Panc1 (cell line): Measurements from ENCODE around the gene PHOX2B.
"Not testable (repeated sequence)": the region's sequence is repeated elsewhere in the genome, so short reads cannot be mapped to it uniquely, and the experiment has no call there.

Experiments
- POLR2AphosphoS5 ChIP-seq: IDR thresholded peaks from 2 replicates; pipeline ENCODE4 v1.6.1; 2012; ENCODE audit warnings: mild to moderate bottlenecking, low read depth, low read length, moderate library complexity
- SIN3A ChIP-seq: IDR thresholded peaks from 2 replicates; pipeline ENCODE4 v1.6.1; 2012; ENCODE audit warnings: low read depth, mild to moderate bottlenecking, low read length, moderate library complexity, borderline replicate concordance; ENCODE audit not compliant: insufficient read depth
- TF ChIP-seq, protein P1 (sequence below), 2 experiments: IDR thresholded peaks; 2 replicates each; pipeline ENCODE4 v1.6.1; 2011 to 2012; ENCODE audit warnings: low read depth in 2 of 2, control low read depth in 1 of 2, low read length in 1 of 2, mild to moderate bottlenecking in 1 of 2, moderate library complexity in 1 of 2; ENCODE audit not compliant: insufficient read depth in 1 of 2
- TF ChIP-seq, protein P2 (sequence below): fragments of 450-650 bp; IDR thresholded peaks from 2 replicates; pipeline ENCODE4 v1.5.1; 2017; ENCODE audit warnings: mild to moderate bottlenecking

GRCh38 chr4:41711654-41712053 is 36.9 kb downstream of the PHOX2B start:
- TF ChIP-seq, protein P1, sequence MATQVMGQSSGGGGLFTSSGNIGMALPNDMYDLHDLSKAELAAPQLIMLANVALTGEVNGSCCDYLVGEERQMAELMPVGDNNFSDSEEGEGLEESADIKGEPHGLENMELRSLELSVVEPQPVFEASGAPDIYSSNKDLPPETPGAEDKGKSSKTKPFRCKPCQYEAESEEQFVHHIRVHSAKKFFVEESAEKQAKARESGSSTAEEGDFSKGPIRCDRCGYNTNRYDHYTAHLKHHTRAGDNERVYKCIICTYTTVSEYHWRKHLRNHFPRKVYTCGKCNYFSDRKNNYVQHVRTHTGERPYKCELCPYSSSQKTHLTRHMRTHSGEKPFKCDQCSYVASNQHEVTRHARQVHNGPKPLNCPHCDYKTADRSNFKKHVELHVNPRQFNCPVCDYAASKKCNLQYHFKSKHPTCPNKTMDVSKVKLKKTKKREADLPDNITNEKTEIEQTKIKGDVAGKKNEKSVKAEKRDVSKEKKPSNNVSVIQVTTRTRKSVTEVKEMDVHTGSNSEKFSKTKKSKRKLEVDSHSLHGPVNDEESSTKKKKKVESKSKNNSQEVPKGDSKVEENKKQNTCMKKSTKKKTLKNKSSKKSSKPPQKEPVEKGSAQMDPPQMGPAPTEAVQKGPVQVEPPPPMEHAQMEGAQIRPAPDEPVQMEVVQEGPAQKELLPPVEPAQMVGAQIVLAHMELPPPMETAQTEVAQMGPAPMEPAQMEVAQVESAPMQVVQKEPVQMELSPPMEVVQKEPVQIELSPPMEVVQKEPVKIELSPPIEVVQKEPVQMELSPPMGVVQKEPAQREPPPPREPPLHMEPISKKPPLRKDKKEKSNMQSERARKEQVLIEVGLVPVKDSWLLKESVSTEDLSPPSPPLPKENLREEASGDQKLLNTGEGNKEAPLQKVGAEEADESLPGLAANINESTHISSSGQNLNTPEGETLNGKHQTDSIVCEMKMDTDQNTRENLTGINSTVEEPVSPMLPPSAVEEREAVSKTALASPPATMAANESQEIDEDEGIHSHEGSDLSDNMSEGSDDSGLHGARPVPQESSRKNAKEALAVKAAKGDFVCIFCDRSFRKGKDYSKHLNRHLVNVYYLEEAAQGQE (IDR thresholded peaks at IDR 0.05; ENCODE audit: insufficient read depth in 1 of 2, low read depth in 2 of 2, low read length in 1 of 2): not testable (repeated sequence)
- not testable (repeated sequence) for TF ChIP-seq POLR2AphosphoS5, SIN3A
- TF ChIP-seq, protein P2, sequence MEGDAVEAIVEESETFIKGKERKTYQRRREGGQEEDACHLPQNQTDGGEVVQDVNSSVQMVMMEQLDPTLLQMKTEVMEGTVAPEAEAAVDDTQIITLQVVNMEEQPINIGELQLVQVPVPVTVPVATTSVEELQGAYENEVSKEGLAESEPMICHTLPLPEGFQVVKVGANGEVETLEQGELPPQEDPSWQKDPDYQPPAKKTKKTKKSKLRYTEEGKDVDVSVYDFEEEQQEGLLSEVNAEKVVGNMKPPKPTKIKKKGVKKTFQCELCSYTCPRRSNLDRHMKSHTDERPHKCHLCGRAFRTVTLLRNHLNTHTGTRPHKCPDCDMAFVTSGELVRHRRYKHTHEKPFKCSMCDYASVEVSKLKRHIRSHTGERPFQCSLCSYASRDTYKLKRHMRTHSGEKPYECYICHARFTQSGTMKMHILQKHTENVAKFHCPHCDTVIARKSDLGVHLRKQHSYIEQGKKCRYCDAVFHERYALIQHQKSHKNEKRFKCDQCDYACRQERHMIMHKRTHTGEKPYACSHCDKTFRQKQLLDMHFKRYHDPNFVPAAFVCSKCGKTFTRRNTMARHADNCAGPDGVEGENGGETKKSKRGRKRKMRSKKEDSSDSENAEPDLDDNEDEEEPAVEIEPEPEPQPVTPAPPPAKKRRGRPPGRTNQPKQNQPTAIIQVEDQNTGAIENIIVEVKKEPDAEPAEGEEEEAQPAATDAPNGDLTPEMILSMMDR: not testable (repeated sequence)
